Fibroblast of skin of left biceps (primary cell): ENCODE measurements around the gene CEP72.
"Not testable (repeated sequence)": the region's sequence is repeated elsewhere in the genome, so short reads cannot be mapped to it uniquely, and the experiment has no call there.

Source experiments
- DNase-seq, 2 experiments: peaks; one replicate each; pipeline ENCODE4 v3.0.0-alpha.2; 2013; ENCODE audit warnings: low read depth in 2 of 2

Gene CEP72

DNA sequence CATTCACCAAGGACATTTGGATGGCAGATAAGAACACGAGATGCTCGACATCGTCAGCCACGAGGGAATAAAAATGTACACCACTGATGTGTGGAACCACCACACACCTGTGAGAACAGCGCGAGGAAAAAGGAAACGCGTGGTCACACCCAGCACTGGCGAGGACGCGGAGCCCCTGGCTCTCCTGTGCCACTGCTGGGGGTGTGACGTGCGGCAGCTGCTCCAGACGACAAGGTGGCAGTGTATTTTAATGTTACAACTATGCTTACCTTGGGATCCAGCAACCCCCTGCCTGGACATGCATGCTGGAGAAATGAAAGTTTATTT is 13.6 kb upstream of the CEP72 start:
- no peak for DNase-seq

DNA sequence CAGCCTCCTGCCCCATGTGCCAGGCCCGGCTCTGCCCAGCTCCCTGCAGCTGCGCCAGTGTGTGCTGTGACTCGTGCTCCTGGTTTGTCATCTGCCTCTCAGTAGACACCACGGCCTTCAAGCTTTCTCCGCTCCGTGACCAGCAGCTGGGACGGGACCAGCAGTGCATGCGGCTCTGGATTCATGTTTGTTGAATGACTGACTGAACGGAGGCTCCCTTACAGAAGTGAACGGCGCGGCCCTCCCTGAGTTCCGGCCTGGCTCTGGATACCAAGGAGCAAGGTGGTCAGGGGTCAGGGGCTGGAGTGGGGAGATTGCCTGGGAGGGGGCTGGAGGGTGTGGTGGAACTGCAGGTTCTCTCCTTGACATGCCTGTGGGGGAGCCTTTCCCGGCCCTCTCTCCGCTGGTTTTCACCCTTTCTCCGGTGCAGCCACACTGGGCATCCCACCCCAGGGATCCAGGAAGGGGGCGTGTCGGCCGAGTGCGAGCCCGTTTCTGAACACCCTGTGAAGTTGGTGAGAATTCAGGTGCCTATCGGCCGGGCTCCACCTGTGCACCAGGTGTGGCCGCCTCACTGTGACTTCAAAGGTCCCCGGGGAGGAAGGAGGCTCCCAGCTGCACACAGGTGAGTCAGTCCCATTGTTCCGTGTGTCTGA is 11.1 kb upstream of the CEP72 start:
- DNase-seq: no peak

DNA sequence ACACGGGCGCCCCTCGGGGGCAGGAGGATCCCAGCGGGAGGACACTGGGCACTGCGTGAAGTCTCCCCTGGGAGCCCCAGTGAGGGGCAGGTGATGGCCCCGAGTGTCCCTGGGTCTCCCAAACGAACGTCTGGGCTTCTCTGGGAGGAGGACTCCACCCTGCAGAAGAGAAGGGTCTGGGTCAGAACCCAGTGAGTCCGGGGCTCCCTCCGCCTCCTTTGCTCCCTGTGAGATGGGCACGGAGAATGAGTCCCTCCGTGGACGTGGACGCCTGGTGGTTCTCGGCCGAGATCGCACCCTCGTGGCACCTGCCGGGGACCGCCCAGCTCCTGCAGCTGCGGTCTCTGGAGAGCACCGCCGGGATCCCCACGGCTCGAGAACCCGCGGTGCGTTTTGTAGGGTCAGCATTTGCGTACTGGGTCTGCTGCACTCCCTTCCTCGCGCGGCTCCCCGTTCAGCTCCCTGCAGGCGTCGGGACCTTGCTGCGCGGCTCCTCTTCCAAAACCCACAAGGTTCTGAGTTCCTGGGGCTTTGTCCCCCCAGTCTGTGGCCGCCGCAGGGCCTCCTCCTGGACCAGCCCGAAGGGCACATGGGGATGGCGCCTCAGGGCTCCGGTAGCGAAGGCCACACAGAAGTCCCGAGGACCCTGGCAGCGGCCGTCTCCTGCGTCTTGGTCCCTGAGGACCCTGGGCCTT is 10.2 kb upstream of the CEP72 start:
- DNase-seq: no peak

DNA sequence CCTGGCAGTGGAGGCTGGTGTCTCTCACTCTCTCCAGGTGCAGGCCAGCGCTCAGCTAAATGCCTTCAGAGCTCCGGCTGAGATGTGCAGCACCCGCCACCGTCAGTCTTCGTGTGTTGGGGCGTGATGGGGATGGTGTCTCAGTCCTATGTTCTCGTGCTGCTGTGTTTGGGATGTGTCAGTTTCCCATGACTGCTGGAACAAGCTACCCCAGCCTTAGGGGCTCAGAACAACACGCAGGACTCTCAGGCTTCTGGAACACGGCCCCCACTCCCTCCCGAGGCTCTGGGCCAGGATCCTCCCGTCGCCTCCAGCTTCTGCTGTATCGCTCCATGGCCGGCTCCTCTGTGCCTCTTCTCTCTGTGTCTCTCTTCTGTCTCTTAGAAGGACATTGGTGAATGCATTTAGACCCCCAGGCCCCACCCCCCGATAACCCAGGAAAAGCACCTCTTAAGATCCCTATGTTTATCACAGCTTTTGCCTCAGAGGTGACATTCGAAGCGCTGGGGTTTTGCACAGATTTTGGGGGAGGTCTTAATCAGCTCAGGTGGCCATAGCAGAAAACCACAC is 9.6 kb upstream of the CEP72 start:
- no peak for DNase-seq

DNA sequence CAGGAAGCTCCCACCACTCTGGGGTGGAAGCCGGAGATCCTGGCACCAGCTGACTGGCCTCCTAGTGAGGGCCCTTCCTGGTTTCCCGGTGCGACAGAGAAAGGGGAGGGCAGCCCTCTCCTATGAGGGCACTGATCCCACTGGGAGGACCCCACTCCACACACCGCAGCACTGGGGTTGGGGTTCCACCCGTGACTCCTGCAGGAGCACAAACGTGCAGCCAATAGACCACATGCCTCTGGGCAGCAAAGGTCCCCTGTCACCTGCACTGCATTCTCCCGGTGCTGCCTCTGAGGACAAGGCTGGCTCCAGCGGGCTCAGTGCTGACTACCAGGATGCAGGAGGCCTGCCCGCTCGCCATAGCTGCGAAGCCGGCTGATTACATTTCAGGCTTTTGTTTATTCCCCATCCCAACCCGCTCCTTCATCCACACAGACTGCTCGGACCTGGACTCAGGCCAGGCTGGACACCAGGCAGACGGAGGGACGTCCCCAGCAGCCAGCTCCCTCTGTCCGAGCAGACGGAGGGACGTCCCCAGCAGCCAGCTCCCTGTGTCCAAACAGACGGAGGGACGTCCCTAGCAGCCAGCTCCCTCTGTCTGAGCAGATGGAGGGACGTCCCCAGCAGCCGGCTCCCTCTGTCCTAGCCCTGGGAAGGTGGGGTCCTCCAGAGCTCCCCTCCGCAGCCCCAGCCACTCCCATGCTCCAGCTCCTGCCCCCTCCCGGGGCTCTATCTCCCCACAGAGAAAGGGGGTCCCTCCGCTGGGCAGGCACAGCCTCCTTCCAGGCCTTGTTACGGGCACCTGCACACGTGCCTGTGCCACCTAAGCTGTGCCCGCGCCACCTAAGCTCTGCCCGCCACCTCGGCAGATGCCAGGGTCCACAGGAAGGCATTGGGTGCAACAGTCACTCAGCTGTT is 8.8 kb upstream of the CEP72 start:
- DNase-seq: no peak

DNA sequence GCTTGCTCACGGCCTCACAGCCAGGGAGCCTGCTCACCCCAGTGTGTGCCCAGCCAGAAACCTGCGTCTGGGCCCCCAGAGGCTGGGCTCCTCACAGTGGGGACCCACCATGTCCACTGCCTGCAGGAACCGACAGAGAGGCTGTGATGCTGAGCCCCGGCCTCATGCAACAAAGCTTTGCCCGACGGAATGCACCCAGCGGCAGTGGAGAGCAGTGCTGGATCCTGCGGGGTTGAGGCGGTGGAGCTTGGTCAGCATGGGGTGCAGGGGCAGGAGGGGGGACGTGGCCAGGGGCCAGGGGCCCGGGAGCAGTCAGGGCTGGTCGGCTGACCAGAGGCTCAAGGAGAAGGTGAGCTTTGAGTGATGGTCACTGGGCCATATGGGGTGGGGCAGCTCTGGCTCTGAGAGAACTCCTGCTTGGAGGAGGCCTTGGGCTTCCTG is 7.7 kb upstream of the CEP72 start:
- no peak for DNase-seq

DNA sequence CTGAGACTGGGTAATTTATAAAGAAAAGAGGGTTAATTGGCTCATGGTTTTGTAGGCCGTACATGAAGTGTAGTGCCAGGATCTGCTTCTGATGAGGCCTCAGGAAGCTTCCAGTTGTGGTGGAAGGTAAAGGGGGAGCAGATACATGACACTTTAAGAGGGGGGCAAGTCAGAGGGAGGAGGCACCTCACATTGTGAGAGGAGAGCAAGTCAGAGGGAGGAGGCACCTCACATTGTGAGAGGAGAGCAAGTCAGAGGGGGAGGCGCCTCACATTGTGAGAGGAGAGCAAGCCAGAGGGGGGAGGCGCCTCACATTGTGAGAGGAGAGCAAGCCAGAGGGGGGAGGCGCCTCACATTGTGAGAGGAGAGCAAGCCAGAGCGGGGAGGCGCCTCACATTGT is 7.0 kb upstream of the CEP72 start:
- DNase-seq: not testable (repeated sequence)

DNA sequence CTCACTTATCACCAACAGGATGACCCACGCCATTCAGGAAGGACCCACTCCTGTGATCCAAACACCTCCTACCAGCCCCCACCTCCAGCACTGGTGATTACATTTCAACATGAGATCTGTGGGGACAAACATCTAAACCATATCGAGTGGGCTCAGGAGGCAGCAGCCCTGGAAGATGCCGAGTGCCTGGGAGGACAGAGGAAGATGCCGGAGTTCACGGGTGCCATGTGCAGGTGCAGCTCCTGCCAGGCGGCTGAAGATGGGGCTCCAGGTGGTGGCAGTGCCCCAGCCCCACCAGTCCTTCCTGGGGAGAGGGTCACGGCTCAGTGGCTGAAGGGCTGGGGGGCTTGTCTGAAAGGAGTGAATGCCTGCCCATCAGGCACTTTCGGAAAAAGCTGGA is 6.1 kb upstream of the CEP72 start:
- DNase-seq: no peak

DNA sequence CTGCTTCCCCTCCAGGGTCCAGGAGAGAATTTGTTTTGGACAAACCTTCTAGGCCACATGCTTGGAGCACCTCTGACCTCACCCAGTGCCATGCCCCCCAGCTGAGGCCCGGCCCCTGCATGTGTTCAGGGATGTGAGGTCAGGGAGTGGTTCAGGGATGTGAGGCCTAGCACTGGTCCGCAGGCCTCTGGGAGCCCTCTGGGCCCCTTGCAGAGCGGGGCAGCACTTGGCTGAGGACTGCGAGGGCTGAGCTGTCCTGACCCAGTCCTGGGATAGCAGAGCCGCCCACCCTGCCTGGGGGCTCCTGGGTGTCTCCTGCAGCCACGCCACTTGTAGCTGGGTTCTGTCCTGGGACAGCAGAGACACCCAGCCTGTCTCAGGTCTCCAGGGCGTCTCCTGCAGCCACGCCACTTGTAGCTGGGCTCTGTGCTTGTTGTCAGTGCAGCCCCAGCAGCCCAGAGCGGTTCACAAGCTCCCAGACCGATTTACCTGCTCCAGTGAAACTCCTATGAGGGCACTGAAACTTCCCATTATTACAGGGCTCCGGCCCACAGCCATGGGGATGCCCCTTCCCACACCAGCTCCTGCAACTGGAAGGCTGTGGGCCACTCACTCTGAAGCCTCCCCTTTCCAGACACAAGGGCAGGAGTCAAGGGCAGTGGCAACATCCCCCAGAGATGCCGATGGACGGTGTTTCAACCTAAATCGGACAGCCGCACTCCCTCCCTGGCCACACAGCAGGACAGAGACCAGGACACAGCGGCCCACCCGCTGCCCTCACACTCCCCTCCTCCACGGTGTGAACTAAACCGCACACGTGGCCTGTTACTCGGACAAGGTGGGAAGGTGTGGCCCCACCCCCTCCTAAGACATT is 5.4 kb upstream of the CEP72 start:
- no peak for DNase-seq

DNA sequence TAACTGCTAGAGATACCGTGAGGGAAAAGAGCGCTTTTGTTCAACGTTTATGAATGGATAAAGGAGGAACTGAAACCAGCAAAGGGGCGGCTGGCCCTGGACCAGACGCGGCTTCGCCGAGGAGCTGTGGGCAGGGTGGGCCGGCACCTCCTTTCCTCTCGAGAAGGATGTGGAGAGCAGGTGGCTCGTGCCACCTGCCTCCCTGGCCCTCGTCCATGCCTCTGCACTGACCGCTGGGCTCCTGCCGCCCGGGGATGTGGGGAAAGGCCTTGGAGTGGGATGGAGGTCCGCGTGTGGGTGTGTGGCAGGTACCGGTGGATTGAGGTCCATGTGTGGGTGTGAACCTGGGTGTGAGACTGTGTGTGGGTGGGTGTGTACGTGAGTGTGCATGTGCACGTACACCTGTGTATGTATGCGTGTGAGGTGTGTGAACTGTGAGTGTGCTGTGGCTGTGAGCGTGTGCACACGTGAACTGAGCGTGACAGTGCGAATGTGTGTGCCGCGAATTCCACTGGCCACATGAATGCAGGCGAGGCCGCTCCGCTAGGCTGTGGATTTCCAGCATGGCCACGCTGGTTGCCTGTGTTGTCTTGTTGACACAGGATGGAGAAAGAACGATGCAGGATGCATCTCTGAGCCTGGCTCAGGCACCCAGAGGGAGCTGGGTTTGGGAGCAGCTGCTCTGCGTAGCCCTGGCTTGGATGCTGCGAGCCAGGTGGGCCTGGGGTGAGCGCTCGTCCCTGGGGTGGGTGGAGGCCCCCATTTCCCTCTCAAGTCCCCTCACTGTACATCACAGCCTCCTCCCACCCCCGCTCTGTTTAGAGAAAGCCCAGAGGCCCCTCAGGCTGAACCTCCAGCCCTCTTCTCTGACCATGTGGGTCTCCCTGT is 4.4 kb upstream of the CEP72 start:
- no peak for DNase-seq

DNA sequence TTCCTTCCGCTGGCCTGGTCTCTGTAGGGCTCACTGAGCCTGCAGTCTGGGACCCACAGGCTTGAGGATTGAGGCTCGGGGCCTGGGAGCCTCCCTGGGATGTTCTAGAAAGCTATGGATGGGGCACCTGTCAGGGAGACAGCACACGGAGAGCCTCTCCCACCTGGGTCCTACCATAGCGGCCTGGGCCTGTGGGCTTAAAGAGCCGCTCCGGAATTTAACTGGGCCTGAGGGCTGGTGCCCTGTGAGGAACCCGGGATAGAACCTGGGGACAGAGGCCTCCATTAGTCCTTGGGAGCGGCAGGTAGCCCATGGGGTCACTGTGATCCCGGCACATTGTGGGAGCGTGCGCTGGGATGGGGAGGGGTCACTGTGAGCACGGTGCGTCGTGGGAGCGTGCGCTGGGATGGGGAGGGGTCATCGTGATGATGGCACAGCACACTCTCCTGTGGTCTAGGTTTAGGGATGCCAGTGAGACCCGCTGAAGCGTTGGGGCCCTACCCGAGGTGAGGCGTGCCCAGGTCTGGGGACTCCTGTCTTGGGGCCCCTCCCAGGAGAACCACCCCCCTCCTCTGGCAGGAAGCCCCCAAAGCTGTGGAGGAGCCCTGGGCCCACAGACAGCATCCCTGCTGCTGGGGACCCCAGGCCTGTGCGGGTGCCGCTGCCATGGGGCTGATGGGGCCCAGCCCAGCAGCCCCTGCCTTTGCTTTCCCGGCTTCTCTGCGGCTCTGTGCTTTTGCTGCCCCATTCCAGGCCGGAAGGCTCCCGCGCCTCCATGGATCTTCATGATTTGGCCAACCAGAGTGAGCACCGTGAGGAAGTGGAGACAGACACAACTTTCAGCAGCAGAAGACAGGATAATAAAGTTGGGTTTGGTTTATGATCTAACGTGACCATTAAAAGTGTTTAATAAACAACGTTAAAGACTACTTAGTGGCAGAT is 3.4 kb upstream of the CEP72 start:
- DNase-seq: no peak

DNA sequence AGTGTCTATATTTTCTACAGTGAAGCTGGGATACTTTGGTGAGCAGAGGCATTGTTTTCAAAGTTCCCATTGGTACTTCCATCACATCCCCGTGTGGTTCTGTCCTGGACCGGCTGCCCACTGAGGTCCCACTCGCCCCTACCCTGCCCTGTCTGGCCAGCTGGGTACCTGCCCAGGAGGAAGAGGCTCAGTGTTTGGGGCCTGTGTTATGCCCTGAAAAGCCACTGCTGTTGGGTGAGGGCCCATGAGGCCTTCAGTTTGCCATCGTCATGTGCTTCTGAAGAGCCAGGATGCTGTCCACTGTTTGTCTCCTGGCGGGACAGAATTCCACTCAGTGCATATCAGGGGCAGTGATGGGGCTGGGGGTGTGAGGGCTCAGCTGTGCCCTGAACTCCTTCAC is 2.6 kb upstream of the CEP72 start:
- DNase-seq: no peak

DNA sequence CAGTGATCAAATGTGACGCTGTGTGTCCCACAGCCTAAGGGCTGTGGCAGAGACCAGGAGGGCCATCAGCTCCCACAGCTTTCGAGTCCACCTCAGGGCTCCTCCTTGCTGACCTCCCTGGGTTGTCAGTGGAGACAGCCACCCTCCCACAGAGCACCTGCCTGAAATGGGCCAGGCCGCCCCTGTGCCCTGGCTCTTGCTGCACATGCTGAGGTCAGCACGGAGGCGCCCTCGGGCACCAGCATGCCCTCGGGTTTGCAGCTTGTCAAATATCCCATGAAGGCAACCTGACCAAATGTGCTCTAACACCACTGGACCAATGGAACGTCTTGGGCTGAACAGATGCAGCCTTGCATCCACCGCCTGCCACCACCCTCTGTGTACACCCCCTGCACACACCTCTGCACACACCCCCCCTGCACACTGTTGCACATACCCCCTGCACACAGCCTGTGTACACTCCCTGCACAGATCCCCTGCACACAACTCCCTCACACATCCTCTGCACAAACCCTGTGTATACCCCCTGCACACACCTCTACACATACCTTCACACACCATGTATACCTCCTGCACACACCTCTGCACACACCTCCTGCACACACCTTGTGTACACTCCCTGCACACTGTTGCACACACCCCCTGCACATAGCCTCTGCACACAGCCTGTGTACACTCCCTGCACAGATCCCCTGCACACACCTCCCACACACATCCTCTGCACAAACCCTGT is 2.0 kb upstream of the CEP72 start:
- DNase-seq: no peak

DNA sequence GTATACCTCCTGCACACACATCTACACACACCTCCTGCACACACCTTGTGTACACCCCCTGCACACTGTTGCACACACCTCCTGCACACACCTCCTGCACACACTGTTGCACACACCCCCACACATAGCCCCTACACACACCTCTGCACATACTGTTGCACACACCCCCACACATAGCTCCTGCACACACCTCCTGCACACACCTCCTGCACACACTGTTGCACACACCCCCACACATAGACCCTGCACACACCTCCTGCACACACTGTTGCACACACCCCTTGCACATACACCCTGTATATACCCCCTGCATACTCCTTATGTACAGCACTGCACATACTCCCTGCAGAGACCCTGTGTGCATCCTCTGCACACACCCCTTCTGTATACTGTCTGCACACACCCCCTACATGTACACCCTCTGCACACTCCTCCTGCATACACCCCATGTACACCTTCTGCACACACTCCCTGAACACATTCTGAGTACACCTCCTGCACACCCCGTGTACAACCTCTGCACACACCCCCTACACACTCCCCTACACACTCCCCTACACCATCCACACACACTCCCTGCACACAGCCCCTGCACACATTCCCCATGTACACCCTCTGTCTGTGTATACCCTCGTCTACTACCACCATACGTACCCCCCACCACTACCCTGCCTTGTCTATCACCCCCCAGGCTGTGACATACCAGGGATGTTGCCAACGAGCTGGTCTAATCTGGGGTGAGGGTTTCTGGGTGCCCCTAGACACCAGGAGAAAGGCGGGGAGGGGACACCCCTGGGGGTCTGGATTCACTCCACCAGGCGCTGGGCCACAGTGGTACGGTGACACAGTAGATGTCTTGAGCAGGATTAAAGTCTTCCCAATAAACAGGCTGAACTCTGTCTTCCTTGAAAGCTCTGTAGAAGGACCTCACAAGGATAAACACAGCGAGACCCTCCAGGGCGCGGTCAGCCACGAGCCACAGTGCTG is 1.1 kb upstream of the CEP72 start:
- no peak for DNase-seq

DNA sequence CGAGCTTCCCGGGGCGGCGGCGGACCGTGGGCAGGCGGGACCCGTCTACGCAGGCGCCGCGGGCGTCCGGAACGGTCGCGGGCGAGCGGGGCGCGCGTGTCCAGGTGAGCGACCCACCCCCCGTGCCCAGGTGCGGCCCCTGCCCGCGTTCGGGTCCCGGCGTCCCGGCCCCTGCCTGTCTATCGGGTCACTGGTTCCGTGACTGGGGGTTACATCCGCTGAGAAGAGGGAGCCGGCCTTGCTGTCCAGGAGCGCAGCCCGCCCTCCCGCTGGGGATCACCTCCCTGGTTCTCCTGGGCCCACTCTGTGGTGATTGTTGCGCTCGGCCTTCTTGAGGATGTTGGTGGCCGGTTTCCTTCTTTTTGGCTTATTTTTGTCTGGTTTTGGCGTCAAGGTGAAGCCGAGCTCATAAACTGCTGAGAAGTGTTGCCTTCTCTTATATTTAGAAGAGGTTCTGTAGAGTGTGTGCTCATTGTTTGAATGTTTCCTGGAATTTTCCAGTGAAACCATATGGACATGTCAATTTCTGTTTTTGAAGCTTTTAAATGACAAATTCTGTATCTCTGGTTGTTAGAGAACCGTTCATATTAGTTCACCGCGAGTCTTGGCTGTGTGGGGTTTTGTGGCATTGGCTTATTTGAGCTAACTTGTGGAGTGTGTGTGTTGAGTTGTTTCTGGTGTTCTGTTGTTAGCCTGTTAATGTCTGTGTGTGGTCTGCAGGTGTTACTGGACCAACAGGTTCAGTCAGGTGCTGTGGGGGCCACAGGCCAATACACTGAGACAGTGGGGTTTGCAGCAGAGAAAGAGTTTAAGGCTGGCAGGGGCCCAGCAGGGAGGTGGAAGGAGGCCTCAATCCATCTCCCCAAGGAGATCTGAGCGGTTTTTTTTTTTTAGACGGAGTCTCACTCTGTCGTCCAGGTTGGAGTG is 621 bp downstream of the CEP72 start:
- no peak for DNase-seq

DNA sequence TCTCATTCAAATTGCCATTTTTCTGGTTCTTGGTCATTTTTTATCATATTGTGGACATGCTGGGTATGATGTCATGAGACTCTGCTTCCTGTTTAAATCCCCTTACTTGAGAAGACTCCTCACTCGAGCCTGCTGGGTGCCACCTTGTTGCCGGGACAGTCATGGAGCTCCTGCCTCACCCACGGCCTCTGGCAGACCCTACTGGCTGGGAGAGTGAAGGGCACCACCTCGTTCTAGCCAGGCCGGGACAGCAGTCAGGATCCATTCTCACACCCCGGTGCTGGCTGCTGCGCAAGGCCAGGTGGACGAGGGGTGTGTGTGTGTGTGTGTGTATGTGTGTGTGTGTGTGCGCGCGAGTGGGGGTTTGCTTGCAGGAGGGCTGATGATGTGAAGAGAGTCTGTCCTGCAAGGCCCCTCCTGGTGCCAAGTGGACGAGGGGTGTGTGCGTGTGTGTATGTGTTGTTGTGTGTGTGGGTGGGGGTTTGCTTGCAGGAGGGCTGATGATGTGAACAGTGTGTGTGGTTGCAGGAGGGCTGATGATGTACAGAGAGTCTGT is 4.4 kb downstream of the CEP72 start:
- no peak for DNase-seq
